Chondrocyte (in vitro differentiated cells): Measurements from ENCODE around the gene CNEP1R1. TPM values are rescaled to one million over a fixed set of nuclear protein-coding genes. Genes with fewer than 3 reads are reported as not detected.
"Not testable (repeated sequence)": the region's sequence is repeated elsewhere in the genome, so short reads cannot be mapped to it uniquely, and the experiment has no call there.

Source experiments
- DNase-seq: peaks from one replicate; pipeline ENCODE4 v3.0.0; 2021; ENCODE audit warnings: mixed read lengths, low spot score
- H3K27ac Mint-ChIP-seq: one replicate; pipeline ENCODE4 v1.8.0; 2021; ENCODE audit warnings: mild to moderate bottlenecking, moderate library complexity, mixed read lengths; ENCODE audit not compliant: unreplicated experiment
- H3K27me3 Mint-ChIP-seq: 2 replicates; pipeline ENCODE4 v1.8.0; 2021; ENCODE audit warnings: low read depth, mixed read lengths
- H3K36me3 Mint-ChIP-seq: 2 replicates; pipeline ENCODE4 v1.8.0; 2021; ENCODE audit warnings: low read depth, mixed read lengths
- H3K4me1 Mint-ChIP-seq: 2 replicates; pipeline ENCODE4 v1.8.0; 2021; ENCODE audit warnings: low read depth, mild to moderate bottlenecking, mixed read lengths
- H3K4me3 Mint-ChIP-seq: one replicate; pipeline ENCODE4 v1.8.0; 2021; ENCODE audit warnings: mild to moderate bottlenecking, moderate library complexity, mixed read lengths; ENCODE audit not compliant: unreplicated experiment
- H3K9me3 Mint-ChIP-seq: 2 replicates; pipeline ENCODE4 v1.8.0; 2021; ENCODE audit warnings: low read depth, mixed read lengths
- CTCF ChIP-seq: fragments of 200-600 bp; sonication (generic); IDR thresholded peaks from 2 replicates; pipeline ENCODE4 v1.5.0; 2021; ENCODE audit warnings: antibody characterized with exemption, mild to moderate bottlenecking, moderate library complexity
- total RNA-seq: library from RNA; stranded (reverse); gene quantifications from 3 replicates; pipeline ENCODE4 v1.2.1, GENCODE V29; 2021

Gene CNEP1R1
- total RNA-seq, 1 donor from 2014 or later, result 25.7 TPM

DNA sequence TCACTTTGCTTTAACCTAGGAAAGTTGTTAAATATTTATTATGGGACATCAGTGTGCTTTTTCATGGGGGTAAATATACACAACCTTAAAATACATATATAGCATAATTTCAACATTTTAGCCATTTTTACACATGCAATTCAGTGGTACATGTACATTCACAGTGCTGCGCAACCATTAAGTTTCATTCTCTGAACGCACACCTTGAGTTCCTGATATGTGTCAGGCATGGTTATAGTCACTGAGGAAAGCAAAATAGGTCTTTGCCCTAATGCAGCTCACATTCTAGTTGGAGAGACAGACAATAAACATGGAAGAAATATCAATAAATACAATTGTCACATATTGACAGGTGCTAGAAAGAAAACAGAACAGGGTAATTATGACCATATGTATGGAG lies 12.8 kb upstream of the CNEP1R1 start:
- TF ChIP-seq CTCF, result no peak
- H3K9me3 Mint-ChIP-seq, result peaks cover 5% of the 10 kb centered on the region
- no peaks in the 10 kb centered on the region for H3K36me3 Mint-ChIP-seq
- H3K4me1 Mint-ChIP-seq, result no peaks in the 10 kb centered on the region
- DNase-seq, result no peak
- H3K27ac Mint-ChIP-seq, result no peak overlapping the region
- H3K4me3 Mint-ChIP-seq, result no peak overlapping the region
- H3K27me3 Mint-ChIP-seq, result no peaks in the 10 kb centered on the region

DNA sequence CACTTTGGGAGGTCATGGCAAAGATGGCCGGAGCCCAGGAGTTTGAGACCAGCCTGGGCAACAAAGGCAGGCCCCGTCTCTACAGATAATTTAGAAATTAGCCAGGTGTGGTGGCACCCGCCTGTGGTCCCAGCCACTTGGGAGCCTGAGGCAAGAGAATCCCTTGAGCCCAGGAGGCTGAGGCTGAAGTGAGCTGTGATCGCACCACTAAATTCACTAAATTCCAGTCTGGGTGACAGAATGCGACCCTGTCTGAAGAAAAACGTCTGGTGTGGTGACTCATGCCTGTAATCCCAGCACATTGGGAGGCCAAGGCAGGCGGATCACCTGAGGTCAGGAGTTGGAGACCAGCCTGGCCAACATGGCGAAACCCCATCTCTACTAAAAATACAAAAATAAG lies 10.8 kb upstream of the CNEP1R1 start:
- H3K4me1 Mint-ChIP-seq, H3K27ac Mint-ChIP-seq, DNase-seq, H3K9me3 Mint-ChIP-seq, H3K36me3 Mint-ChIP-seq, H3K27me3 Mint-ChIP-seq, H3K4me3 Mint-ChIP-seq: not testable (repeated sequence)

GRCh38 chr16:50015631-50016030 lies 9.4 kb upstream of the CNEP1R1 start:
- no peak for TF ChIP-seq CTCF
- no peaks in the 10 kb centered on the region for H3K36me3 Mint-ChIP-seq
- H3K9me3 Mint-ChIP-seq, result no peaks in the 10 kb centered on the region
- H3K4me3 Mint-ChIP-seq, result no peak overlapping the region
- DNase-seq, result no peak
- no peak overlapping the region for H3K27ac Mint-ChIP-seq
- H3K4me1 Mint-ChIP-seq, result no peaks in the 10 kb centered on the region
- H3K27me3 Mint-ChIP-seq, result peaks cover 3% of the 10 kb centered on the region

DNA sequence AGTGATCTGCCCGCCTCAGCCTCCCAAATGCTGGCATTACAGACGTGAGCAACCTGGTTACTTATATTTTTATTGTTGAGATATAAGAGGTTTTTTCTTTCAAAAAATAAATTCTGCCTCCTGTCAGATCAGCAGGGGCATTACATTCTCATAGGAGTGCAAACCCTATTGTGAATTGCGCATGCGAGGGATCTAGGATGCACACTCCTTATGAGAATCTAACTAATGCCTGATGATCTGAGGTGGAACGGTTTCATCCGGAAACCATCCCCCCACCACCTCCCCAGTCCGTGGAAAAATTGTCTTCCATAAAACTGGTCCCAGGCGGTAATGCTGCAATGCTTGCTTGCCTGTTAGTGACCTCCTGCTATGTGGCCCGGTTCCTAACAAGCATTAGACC lies 7.5 kb upstream of the CNEP1R1 start:
- H3K9me3 Mint-ChIP-seq, result no peaks in the 10 kb centered on the region
- no peak for DNase-seq
- H3K4me3 Mint-ChIP-seq, result no peak overlapping the region
- no peaks in the 10 kb centered on the region for H3K4me1 Mint-ChIP-seq
- H3K27me3 Mint-ChIP-seq, result peaks cover 14% of the 10 kb centered on the region
- H3K36me3 Mint-ChIP-seq, result no peaks in the 10 kb centered on the region
- H3K27ac Mint-ChIP-seq, result no peak overlapping the region
- TF ChIP-seq CTCF, result no peak

DNA sequence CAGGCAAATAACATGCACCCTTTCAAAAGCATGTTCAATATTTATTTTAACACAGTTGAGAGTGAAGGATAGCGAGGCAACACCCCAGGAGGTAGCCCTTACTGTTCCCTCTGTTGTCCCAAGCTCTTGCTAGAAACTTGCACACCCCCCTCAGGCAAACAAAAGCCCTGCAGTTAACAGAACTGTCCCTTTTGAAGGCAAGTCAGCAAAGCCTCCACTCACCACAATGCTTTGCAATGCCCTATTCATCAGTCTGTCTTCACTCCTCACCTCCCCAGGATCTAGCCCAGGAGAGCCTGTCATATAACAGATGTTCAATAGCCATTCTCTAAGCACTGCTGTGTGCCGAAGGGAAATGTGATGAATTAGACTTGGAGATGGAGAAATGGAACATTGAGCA lies 3.5 kb upstream of the CNEP1R1 start:
- H3K27me3 Mint-ChIP-seq, result peaks cover 14% of the 10 kb centered on the region
- H3K27ac Mint-ChIP-seq, result no peak overlapping the region
- no peak overlapping the region for H3K4me3 Mint-ChIP-seq
- no peaks in the 10 kb centered on the region for H3K36me3 Mint-ChIP-seq
- peak; percentile 26 for TF ChIP-seq CTCF
- peaks cover 15% of the 10 kb centered on the region for H3K4me1 Mint-ChIP-seq
- no peak for DNase-seq
- H3K9me3 Mint-ChIP-seq, result no peaks in the 10 kb centered on the region

DNA sequence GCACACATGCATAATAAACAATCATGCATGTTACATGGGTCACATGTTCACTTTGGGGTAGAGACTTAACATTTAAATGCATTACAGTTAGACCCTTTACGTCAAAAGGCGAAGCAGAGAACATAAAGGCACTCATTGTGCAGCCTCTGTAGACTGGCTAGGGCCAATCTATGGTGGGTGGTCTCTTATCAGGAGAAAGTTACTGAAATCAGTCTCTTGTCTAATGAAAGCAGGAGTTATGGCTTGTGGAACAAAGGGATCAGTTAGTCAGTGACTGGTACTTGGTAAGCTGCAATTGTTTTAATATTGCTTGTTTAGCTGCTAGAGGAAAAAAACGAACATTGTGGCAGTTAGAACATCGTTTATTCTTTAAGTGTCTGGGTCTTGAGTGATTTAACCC lies 1.4 kb upstream of the CNEP1R1 start:
- H3K4me1 Mint-ChIP-seq, result peaks cover 15% of the 10 kb centered on the region
- DNase-seq, result no peak
- no peak for TF ChIP-seq CTCF
- no peak overlapping the region for H3K4me3 Mint-ChIP-seq
- H3K36me3 Mint-ChIP-seq, result no peaks in the 10 kb centered on the region
- H3K27ac Mint-ChIP-seq, result no peak overlapping the region
- H3K27me3 Mint-ChIP-seq, result peaks cover 14% of the 10 kb centered on the region
- H3K9me3 Mint-ChIP-seq, result no peaks in the 10 kb centered on the region
